Astrocyte (in vitro differentiated cells and primary cell): ENCODE data around the gene TRPM7. TPM values are rescaled to one million over a fixed set of nuclear protein-coding genes. Genes with fewer than 3 reads are reported as not detected.

ENCODE experiments used
- DNase-seq: peaks from one replicate; pipeline ENCODE4 v3.0.0-alpha.2; 2010; ENCODE audit warnings: low read depth
- FAIRE-seq: peaks from 2 replicates; lab custom pipeline; 2011; peaks lifted over from hg19 to GRCh38; lab: Jason Lieb, UNC
- H2AFZ ChIP-seq: 2 replicates; pipeline ENCODE4 v1.6.0; 2012; ENCODE audit warnings: low read depth, low read length, inconsistent platforms
- H3K27ac ChIP-seq: 2 replicates; pipeline ENCODE4 v1.5.1; 2011; ENCODE audit warnings: low read depth, low read length, inconsistent platforms
- H3K27me3 ChIP-seq: 2 replicates; pipeline ENCODE4 v1.6.0; 2011; ENCODE audit warnings: low read length, inconsistent platforms; ENCODE audit not compliant: insufficient read depth
- H3K36me3 ChIP-seq: 2 replicates; pipeline ENCODE4 v1.5.1; 2011; ENCODE audit warnings: low read length, inconsistent platforms; ENCODE audit not compliant: insufficient read depth
- H3K4me1 ChIP-seq: 2 replicates; pipeline ENCODE4 v1.5.1; 2011; ENCODE audit warnings: low read length, inconsistent platforms; ENCODE audit not compliant: insufficient read depth
- H3K4me2 ChIP-seq: 2 replicates; pipeline ENCODE4 v1.6.0; 2012; ENCODE audit warnings: low read length, inconsistent platforms
- H3K4me3 ChIP-seq: 2 replicates; pipeline ENCODE4 v1.5.1; 2011; ENCODE audit warnings: low read depth, mild to moderate bottlenecking, low read length, inconsistent platforms; ENCODE audit not compliant: insufficient read depth
- H3K79me2 ChIP-seq: 2 replicates; pipeline ENCODE4 v1.6.0; 2012; ENCODE audit warnings: mild to moderate bottlenecking, low read length, inconsistent platforms; ENCODE audit not compliant: insufficient read depth
- H3K9ac ChIP-seq: 2 replicates; pipeline ENCODE4 v1.6.0; 2012; ENCODE audit warnings: mild to moderate bottlenecking, low read length, inconsistent platforms
- H3K9me3 ChIP-seq: 2 replicates; pipeline ENCODE4 v1.5.1; 2012; ENCODE audit warnings: low read depth, mild to moderate bottlenecking, low read length, inconsistent platforms; ENCODE audit not compliant: insufficient read depth
- H4K20me1 ChIP-seq: 2 replicates; pipeline ENCODE4 v1.6.0; 2012; ENCODE audit warnings: low read length, inconsistent platforms; ENCODE audit not compliant: insufficient read depth
- H3K27ac Mint-ChIP-seq: one replicate; pipeline ENCODE4 v1.8.0; 2021; ENCODE audit warnings: mild to moderate bottlenecking, mixed read lengths; ENCODE audit not compliant: unreplicated experiment
- H3K27me3 Mint-ChIP-seq: one replicate; pipeline ENCODE4 v1.8.0; 2021; ENCODE audit warnings: low read depth, mixed read lengths; ENCODE audit not compliant: unreplicated experiment
- H3K36me3 Mint-ChIP-seq: one replicate; pipeline ENCODE4 v1.8.0; 2021; ENCODE audit warnings: low read depth, mixed read lengths; ENCODE audit not compliant: unreplicated experiment
- H3K4me1 Mint-ChIP-seq: one replicate; pipeline ENCODE4 v1.8.0; 2021; ENCODE audit warnings: low read depth, mixed read lengths; ENCODE audit not compliant: unreplicated experiment
- H3K4me3 Mint-ChIP-seq: one replicate; pipeline ENCODE4 v1.8.0; 2021; ENCODE audit warnings: mild to moderate bottlenecking, moderate library complexity, mixed read lengths; ENCODE audit not compliant: unreplicated experiment
- H3K9me3 Mint-ChIP-seq: one replicate; pipeline ENCODE4 v1.8.0; 2021; ENCODE audit warnings: mild to moderate bottlenecking, mixed read lengths; ENCODE audit not compliant: unreplicated experiment
- EZH2 ChIP-seq: IDR thresholded peaks from 2 replicates; pipeline ENCODE4 v1.6.1; 2012; ENCODE audit warnings: mild to moderate bottlenecking, low read length, inconsistent platforms; ENCODE audit not compliant: insufficient read depth
- total RNA-seq: library from RNA; stranded (reverse); gene quantifications from 2 replicates; pipeline ENCODE4 v1.2.1, GENCODE V29; 2021
- TF ChIP-seq, protein P1 (sequence below): IDR thresholded peaks from 2 replicates; pipeline ENCODE4 v1.5.1; 2011; ENCODE audit warnings: low read depth, mild to moderate bottlenecking, inconsistent platforms, low read length, moderate library complexity; ENCODE audit not compliant: insufficient read depth

The TRPM7 gene
- total RNA-seq, 1 donor from 2014 or later: 27.8 TPM

- FAIRE-seq: no peak
- H3K9me3 Mint-ChIP-seq: no peaks in the 10 kb centered on the region
These were observed 24.0 kb upstream of the TRPM7 start for GRCh38 chr15:50710585-50710984.

DNA sequence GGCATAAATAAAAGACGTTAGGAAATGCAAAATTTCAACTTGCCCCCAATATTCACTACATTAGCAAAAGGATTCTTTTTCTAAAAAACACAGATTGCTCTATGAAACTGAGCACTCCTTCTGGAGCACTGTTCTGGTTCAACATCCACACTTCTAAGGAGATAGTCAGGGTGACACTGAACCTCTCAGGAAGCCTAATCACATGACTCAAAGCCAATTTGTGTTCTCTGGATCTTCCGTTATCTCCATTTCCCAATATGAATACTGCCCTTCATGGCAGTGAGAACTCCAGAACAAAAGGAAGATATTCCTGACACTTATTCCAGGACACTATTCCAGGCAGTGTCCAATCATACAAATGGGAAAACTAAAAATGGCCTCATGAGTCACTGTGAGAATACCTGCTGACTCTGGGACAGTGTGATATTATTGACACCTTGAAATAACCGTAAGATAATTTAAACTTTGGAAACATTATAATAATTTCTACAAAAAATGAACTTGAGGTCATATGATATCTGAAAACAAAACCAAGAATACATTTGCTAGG is 21.4 kb upstream of the TRPM7 start:
- H4K20me1 ChIP-seq: no peaks in the 10 kb centered on the region
- no peaks in the 10 kb centered on the region for H3K27me3 ChIP-seq
- H3K4me1 ChIP-seq: no peaks in the 10 kb centered on the region
- DNase-seq (no peak), FAIRE-seq (no peak)
- TF ChIP-seq, protein P1, sequence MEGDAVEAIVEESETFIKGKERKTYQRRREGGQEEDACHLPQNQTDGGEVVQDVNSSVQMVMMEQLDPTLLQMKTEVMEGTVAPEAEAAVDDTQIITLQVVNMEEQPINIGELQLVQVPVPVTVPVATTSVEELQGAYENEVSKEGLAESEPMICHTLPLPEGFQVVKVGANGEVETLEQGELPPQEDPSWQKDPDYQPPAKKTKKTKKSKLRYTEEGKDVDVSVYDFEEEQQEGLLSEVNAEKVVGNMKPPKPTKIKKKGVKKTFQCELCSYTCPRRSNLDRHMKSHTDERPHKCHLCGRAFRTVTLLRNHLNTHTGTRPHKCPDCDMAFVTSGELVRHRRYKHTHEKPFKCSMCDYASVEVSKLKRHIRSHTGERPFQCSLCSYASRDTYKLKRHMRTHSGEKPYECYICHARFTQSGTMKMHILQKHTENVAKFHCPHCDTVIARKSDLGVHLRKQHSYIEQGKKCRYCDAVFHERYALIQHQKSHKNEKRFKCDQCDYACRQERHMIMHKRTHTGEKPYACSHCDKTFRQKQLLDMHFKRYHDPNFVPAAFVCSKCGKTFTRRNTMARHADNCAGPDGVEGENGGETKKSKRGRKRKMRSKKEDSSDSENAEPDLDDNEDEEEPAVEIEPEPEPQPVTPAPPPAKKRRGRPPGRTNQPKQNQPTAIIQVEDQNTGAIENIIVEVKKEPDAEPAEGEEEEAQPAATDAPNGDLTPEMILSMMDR: no peak
- no peak for TF ChIP-seq EZH2
- Mint-ChIP-seq H3K27ac (no peak overlapping the region), H3K9me3 (no peaks in the 10 kb centered on the region), H3K27me3 (no peaks in the 10 kb centered on the region), H3K4me1 (no peaks in the 10 kb centered on the region), H3K36me3 (no peaks in the 10 kb centered on the region), H3K4me3 (no peak overlapping the region)
- H2AFZ ChIP-seq: no peak overlapping the region
- no peak overlapping the region for H3K27ac ChIP-seq
- no peak overlapping the region for H3K4me2 ChIP-seq
- H3K4me3 ChIP-seq: no peak overlapping the region
- no peaks in the 10 kb centered on the region for H3K79me2 ChIP-seq
- H3K9ac ChIP-seq: no peak overlapping the region
- no peaks in the 10 kb centered on the region for H3K9me3 ChIP-seq
- no peaks in the 10 kb centered on the region for H3K36me3 ChIP-seq

More at GRCh38 chr15:50710585-50710984, 24.0 kb upstream of the TRPM7 start:
- H3K27ac ChIP-seq: no peak overlapping the region
- no peak overlapping the region for H3K9ac ChIP-seq
- no peaks in the 10 kb centered on the region for H3K79me2 ChIP-seq
- H4K20me1 ChIP-seq: no peaks in the 10 kb centered on the region
- H3K36me3 ChIP-seq: peaks cover 3% of the 10 kb centered on the region
- H3K36me3 Mint-ChIP-seq: no peaks in the 10 kb centered on the region
- no peak overlapping the region for H3K4me2 ChIP-seq
- H3K9me3 ChIP-seq: no peaks in the 10 kb centered on the region
- H2AFZ ChIP-seq: no peak overlapping the region
- H3K4me1 Mint-ChIP-seq: no peaks in the 10 kb centered on the region
- no peaks in the 10 kb centered on the region for H3K27me3 ChIP-seq
- TF ChIP-seq EZH2: no peak
- TF ChIP-seq, protein P1: no peak
- H3K27ac Mint-ChIP-seq: no peak overlapping the region
- H3K27me3 Mint-ChIP-seq: no peaks in the 10 kb centered on the region
- no peak overlapping the region for H3K4me3 Mint-ChIP-seq
- H3K4me3 ChIP-seq: no peak overlapping the region
- H3K4me1 ChIP-seq: no peaks in the 10 kb centered on the region
- no peak for DNase-seq

DNA sequence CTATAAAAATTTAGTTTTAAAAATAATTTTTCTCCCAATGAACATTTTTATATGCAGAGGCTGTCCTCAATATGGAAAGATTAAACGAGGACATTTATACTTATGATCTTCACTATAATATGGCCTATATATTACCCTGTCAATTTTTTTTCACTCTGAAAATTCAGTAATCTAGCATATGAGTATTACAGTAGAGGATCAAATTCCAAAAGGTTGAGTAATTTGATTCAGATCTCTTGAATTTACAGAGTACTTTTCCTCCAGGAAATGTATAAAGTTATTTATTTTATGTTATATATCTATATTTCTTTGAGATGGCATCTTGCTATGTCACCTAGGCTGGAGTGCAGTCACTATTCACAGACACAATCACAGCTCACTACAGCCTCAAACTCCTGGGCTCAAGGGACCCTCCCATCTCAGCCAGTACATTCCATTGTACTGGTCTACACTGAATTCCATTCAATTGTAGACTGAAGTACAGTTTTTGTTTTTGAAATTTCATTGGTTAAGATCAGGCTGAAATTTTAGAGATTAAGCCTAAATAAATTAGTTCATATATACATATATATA is 16.3 kb upstream of the TRPM7 start:
- Histone ChIP-seq H3K4me1 (no peaks in the 10 kb centered on the region), H3K27me3 (no peaks in the 10 kb centered on the region), H3K4me2 (no peak overlapping the region), H3K36me3 (no peaks in the 10 kb centered on the region), H3K9ac (no peak overlapping the region), H3K4me3 (no peak overlapping the region), H4K20me1 (no peaks in the 10 kb centered on the region), H3K9me3 (no peaks in the 10 kb centered on the region), H3K79me2 (no peaks in the 10 kb centered on the region), H2AFZ (no peak overlapping the region), H3K27ac (no peak overlapping the region)
- H3K27me3 Mint-ChIP-seq: no peaks in the 10 kb centered on the region
- H3K4me1 Mint-ChIP-seq: no peaks in the 10 kb centered on the region
- DNase-seq (no peak), FAIRE-seq (no peak)
- H3K4me3 Mint-ChIP-seq: no peak overlapping the region
- no peak for TF ChIP-seq EZH2
- no peaks in the 10 kb centered on the region for H3K9me3 Mint-ChIP-seq
- H3K36me3 Mint-ChIP-seq: no peaks in the 10 kb centered on the region
- H3K27ac Mint-ChIP-seq: no peak overlapping the region
